Sigmoid colon (tissue), 7 donors: Measurements from ENCODE around the gene OR1N1. TPM values are rescaled to one million over a fixed set of nuclear protein-coding genes. Genes with fewer than 3 reads are reported as not detected.

Experiments
- DNase-seq: peaks from one replicate; pipeline ENCODE4 v3.0.0-alpha.2; 2019
- H3K27ac ChIP-seq, 4 donors: fragments of 200-600 bp; sonication (generic); one replicate each; pipeline ENCODE4 v1.5.1; 2016 to 2019; ENCODE audit warnings: mild to moderate bottlenecking in 1 of 4
- H3K27me3 ChIP-seq, 3 donors: fragments of 200-600 bp; sonication (generic); one replicate each; pipeline ENCODE4 v1.5.1; 2019; ENCODE audit warnings: mild to moderate bottlenecking in 1 of 3
- H3K36me3 ChIP-seq, 4 donors: fragments of 200-600 bp; sonication (generic); one replicate each; pipeline ENCODE4 v1.5.1; 2016 to 2019
- H3K4me1 ChIP-seq, 4 donors: fragments of 200-600 bp; sonication (generic); one replicate each; pipeline ENCODE4 v1.5.1; 2017 to 2019
- H3K4me3 ChIP-seq, 4 donors: fragments of 200-600 bp; sonication (generic); one replicate each; pipeline ENCODE4 v1.5.1; 2017 to 2019; ENCODE audit warnings: mild to moderate bottlenecking in 2 of 4, moderate library complexity in 1 of 4
- H3K9me3 ChIP-seq, 4 donors: fragments of 200-600 bp in 3 of 4; sonication (generic) in 3 of 4; one replicate each; pipeline versions ENCODE4 v1.5.1 to v1.6.1; 2013 to 2019
- EP300 ChIP-seq, 4 donors: sonication (generic); formaldehyde crosslinking; IDR thresholded peaks; one replicate each; pipeline ENCODE4 v1.6.1; 2017; ENCODE audit warnings: antibody characterized with exemption in 4 of 4
- POLR2A ChIP-seq, 2 donors: fragments of 450-650 bp; IDR thresholded peaks; one replicate each; pipeline ENCODE4 v1.6.1; 2016; ENCODE audit warnings: antibody characterized with exemption in 2 of 2, mild to moderate bottlenecking in 2 of 2, moderate library complexity in 2 of 2
- POLR2AphosphoS5 ChIP-seq, 4 donors: sonication (generic); formaldehyde crosslinking; IDR thresholded peaks; one replicate each; pipeline ENCODE4 v1.6.1; 2017; ENCODE audit warnings: antibody characterized with exemption in 4 of 4
- WGBS, 2 donors: extraction: QIAGEN DNeasy Blood & Tissue Kit; methylation state at CpG; one replicate each; pipeline ENCODE4 v1.1.7; 2013; 5-methylcytosine and 5-hydroxymethylcytosine counted together
- intact Hi-C: fragments of 100-400 bp; cut with DNase I; formaldehyde crosslinking; loops from one replicate; pipeline ENCODE4 v1.15.1; 2023
- polyA plus RNA-seq, 3 donors: library from polyadenylated mRNA; stranded (reverse); fragments of 200-250 nt; gene quantifications; one replicate each; pipeline ENCODE4 v1.2.3, GENCODE V29; 2013
- total RNA-seq, 4 donors: library from RNA; depleted of rRNA; stranded (reverse); fragments of >200 nt; gene quantifications; one replicate each; pipeline ENCODE4 v1.1.0, GENCODE V29; 2016
- TF ChIP-seq, protein P1 (sequence below), 4 experiments: fragments of 450-650 bp in 3 of 4; fragments of 200-600 bp in 1 of 4; IDR thresholded peaks; one replicate each; pipeline ENCODE4 v1.5.1; 2016 to 2019; ENCODE audit warnings: antibody characterized with exemption in 4 of 4, mild to moderate bottlenecking in 3 of 4, moderate library complexity in 2 of 4
- donor health status: healthy with polysubstance abuse.
- donor health status: Bipolar disorder and iron deficiency.
- donor health status: healthy.

Gene OR1N1, protein sequence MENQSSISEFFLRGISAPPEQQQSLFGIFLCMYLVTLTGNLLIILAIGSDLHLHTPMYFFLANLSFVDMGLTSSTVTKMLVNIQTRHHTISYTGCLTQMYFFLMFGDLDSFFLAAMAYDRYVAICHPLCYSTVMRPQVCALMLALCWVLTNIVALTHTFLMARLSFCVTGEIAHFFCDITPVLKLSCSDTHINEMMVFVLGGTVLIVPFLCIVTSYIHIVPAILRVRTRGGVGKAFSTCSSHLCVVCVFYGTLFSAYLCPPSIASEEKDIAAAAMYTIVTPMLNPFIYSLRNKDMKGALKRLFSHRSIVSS
- total RNA-seq, result not detected
- not detected for polyA plus RNA-seq

DNA sequence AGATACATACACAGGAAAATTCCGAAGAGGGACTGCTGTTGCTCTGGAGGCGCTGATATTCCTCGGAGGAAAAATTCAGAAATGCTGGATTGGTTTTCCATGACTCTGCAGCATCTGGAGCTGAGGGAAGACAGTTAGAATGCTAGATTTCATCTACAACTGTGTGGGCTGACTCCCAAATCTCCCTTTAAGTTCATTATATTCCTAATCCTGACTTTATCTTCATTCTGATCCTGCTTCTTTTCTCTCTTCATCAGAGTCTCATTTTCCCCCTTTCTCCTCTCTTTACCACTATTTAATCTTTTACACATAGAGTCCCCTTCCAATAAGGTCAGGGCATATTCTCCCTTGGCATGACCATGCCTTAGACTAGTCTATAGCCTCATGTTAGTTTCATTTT lies at the start of gene OR1N1:
Gene OR1N1 (minus strand): TSS at position 101 of the 400 bp plus-strand sequence. CDS start 0 bp downstream, at position 101.
- intact Hi-C loops, result no loop called here
- no peak for TF ChIP-seq POLR2A (IDR thresholded peaks at IDR 0.05)
- no peak for TF ChIP-seq EP300 (IDR thresholded peaks at IDR 0.05)
- TF ChIP-seq, protein P1, sequence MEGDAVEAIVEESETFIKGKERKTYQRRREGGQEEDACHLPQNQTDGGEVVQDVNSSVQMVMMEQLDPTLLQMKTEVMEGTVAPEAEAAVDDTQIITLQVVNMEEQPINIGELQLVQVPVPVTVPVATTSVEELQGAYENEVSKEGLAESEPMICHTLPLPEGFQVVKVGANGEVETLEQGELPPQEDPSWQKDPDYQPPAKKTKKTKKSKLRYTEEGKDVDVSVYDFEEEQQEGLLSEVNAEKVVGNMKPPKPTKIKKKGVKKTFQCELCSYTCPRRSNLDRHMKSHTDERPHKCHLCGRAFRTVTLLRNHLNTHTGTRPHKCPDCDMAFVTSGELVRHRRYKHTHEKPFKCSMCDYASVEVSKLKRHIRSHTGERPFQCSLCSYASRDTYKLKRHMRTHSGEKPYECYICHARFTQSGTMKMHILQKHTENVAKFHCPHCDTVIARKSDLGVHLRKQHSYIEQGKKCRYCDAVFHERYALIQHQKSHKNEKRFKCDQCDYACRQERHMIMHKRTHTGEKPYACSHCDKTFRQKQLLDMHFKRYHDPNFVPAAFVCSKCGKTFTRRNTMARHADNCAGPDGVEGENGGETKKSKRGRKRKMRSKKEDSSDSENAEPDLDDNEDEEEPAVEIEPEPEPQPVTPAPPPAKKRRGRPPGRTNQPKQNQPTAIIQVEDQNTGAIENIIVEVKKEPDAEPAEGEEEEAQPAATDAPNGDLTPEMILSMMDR (IDR thresholded peaks at IDR 0.05), result no peak
- no peak for TF ChIP-seq POLR2AphosphoS5 (IDR thresholded peaks at IDR 0.05)

DNA sequence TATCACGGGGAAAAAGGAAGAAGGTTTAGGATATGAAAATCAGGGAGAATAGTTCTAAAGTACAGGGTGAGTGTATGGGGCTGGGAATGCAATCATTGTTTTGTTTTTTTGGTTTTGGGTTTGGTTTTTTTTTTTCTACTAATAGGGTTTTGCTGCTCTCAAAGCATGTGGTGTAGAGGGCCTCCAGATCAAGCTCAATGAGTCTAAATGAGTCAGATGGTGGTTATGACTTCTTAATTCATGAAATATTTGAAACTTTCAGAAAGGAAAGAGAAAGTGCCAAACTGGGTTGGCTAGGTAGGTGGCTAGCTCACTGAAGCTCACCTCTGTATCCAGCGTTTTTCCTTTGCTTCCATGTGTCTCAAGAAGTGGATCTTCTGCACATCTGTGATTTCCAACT lies 45.4 kb upstream of the OR1N1 start:
- no peak for TF ChIP-seq POLR2A (IDR thresholded peaks at IDR 0.05)
- TF ChIP-seq EP300 (IDR thresholded peaks at IDR 0.05), result no peak
- no peak for TF ChIP-seq POLR2AphosphoS5 (IDR thresholded peaks at IDR 0.05)
- TF ChIP-seq, protein P1 (IDR thresholded peaks at IDR 0.05), result no peak
- H3K4me3 ChIP-seq, result no peak overlapping the region
- intact Hi-C loops, result no loop called here
- no peaks in the 10 kb centered on the region for H3K4me1 ChIP-seq
- no peak for DNase-seq
- H3K27me3 ChIP-seq, result no peaks in the 10 kb centered on the region
- no peak overlapping the region for H3K27ac ChIP-seq
- H3K9me3 ChIP-seq, result no peaks in the 10 kb centered on the region
- H3K36me3 ChIP-seq, result no peaks in the 10 kb centered on the region
- WGBS, 2 donors, result 58 to 72% methylated on average over 2 of the region's 2 CpGs

More for the DNA sequence above, at the start of gene OR1N1:
- Histone ChIP-seq H3K27me3 (no peaks in the 10 kb centered on the region), H3K36me3 (no peaks in the 10 kb centered on the region), H3K27ac (no peak within 1 kb of the TSS), H3K4me1 (no peaks in the 10 kb centered on the region), H3K4me3 (no peak within 1 kb of the TSS), H3K9me3 (no peaks in the 10 kb centered on the region)
- no peak for DNase-seq
- WGBS, 2 donors, result 95% methylated on average over 3 of the region's 3 CpGs

DNA sequence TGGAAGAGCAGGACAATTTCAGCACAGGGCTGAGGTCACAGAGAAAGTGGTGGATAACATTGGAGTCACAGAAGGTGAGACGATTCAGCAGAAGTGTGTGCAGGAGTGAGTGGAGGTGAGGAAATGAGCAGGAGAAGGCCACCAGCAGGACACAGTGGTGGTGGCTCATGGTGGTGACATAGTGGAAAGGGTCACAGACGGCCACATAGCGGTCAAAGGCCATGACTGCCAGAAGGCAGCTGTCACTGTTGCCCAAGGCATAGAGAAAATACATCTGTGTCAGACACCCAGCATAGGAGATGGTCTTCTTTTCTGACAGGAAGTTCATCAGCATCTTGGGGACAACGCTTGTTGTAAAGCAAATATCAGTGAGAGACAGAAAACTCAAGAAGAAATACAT lies 40.8 kb upstream of the OR1N1 start:
- H3K4me3 ChIP-seq, result no peak overlapping the region
- intact Hi-C loops, result no loop called here
- H3K27me3 ChIP-seq, result no peaks in the 10 kb centered on the region
- WGBS, 2 donors, result 90 to 93% methylated on average over 4 of the region's 4 CpGs
- H3K36me3 ChIP-seq, result no peaks in the 10 kb centered on the region
- no peak for DNase-seq
- H3K27ac ChIP-seq, result no peak overlapping the region
- TF ChIP-seq POLR2AphosphoS5 (IDR thresholded peaks at IDR 0.05) (no peak), EP300 (IDR thresholded peaks at IDR 0.05) (no peak), POLR2A (IDR thresholded peaks at IDR 0.05) (no peak)
- TF ChIP-seq, protein P1 (IDR thresholded peaks at IDR 0.05), result no peak
- H3K4me1 ChIP-seq, result no peaks in the 10 kb centered on the region
- H3K9me3 ChIP-seq, result no peaks in the 10 kb centered on the region

DNA sequence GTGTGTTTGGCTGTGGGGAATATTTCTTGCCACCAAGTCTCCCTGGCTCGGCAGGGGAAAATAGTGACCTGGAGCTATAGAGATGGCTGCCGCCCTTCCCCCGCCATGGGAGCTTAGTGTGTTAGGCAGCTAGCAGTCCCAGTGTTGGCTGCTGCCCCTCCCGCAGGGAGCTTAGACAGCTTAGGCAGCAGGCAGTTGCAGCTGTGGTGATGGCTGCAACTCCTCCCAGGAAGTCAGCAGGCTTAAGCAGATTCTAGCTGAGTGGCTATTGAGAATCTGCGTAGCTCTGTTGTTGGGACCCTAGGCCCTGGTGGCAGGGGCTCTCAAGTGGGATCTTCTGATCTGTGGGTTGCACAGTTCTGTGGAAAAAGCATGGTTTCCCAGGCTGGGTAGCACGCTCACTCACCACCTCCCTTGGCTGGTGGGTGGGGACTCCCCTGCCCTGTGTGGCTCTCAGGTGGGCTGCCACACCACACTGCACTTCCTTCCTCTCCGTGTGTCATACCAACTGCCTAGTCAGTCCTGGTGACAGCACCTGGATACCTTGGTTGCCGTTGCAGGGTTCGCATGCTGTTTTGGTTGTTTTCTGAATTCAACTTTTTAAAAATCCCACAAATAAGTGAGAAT lies 35.2 kb upstream of the OR1N1 start:
- no peaks in the 10 kb centered on the region for H3K9me3 ChIP-seq
- no peak for TF ChIP-seq POLR2AphosphoS5 (IDR thresholded peaks at IDR 0.05)
- TF ChIP-seq, protein P1 (IDR thresholded peaks at IDR 0.05), result no peak
- no peak for TF ChIP-seq POLR2A (IDR thresholded peaks at IDR 0.05)
- TF ChIP-seq EP300 (IDR thresholded peaks at IDR 0.05), result no peak
- intact Hi-C loops, result no loop called here
- H3K4me3 ChIP-seq, result no peak overlapping the region
- no peaks in the 10 kb centered on the region for H3K27me3 ChIP-seq
- DNase-seq, result no peak
- H3K27ac ChIP-seq, result no peak overlapping the region
- WGBS, 2 donors, result 49 to 53% methylated on average over 9 of the region's 9 CpGs
- H3K4me1 ChIP-seq, result no peaks in the 10 kb centered on the region
- no peaks in the 10 kb centered on the region for H3K36me3 ChIP-seq
